Left ventricle myocardium superior (tissue), 1 donor: ENCODE data around the gene ARHGEF35. TPM values are rescaled to one million over a fixed set of nuclear protein-coding genes. Genes with fewer than 3 reads are reported as not detected.
"Not testable (repeated sequence)": the region's sequence is repeated elsewhere in the genome, so short reads cannot be mapped to it uniquely, and the experiment has no call there.

Experiments used
- ATAC-seq: fragments of 200-7000 bp; cut with Tn5 transposase; one replicate; pipeline ENCODE4 v1.9.1; 2020; ENCODE audit warnings: mild to moderate bottlenecking, moderate library complexity
- DNase-seq: peaks from one replicate; pipeline ENCODE4 v3.0.0-alpha.2; 2020
- intact Hi-C: fragments of 100-400 bp; cut with micrococcal nuclease; formaldehyde crosslinking; loops from one replicate; pipeline ENCODE4 v1.11.0; 2022
- total RNA-seq: library from RNA; stranded (reverse); fragmentation: NEBNext Ultra II Directional; extraction: Animal tissue kit (Norgen Biotek cat#: 25700); gene quantifications from one replicate; pipeline ENCODE4 v1.2.1, GENCODE V29; 2021
- donor health status: DM: no; HTN: yes; CAD: no; lungs with severe emphysema.

Gene ARHGEF35
- total RNA-seq, 1 donor from 2014 or later = 0.94 TPM

DNA sequence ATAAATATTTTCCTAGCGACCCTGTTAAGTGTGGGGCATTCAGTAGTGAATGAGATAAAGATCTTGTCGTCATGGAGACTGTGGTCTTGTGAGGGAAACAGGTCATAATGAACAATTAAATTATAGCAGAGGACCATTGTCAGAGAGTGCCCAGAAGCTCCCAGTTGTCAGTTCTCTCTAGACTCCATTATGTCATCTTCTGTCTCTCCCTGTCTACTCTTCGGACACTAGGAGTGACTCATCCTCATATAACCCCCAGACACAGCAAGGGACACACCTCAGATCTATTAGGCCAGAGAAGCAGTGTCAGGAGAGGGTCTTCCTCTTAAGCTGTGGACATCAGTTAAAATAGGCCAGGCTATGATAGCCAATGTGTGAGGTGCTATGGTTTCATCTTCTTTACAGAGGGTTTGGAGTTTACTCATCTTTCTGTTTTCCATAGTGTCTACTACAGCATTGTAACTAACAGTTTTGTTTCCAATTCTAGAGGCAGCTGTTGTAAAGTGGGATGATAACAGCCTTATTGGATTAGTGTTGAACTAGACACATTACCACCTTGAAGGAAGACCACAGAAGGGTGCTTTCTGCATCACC, 7.0 kb downstream of the ARHGEF35 start:
- DNase-seq, ATAC-seq, intact Hi-C loops: not testable (repeated sequence)

DNA sequence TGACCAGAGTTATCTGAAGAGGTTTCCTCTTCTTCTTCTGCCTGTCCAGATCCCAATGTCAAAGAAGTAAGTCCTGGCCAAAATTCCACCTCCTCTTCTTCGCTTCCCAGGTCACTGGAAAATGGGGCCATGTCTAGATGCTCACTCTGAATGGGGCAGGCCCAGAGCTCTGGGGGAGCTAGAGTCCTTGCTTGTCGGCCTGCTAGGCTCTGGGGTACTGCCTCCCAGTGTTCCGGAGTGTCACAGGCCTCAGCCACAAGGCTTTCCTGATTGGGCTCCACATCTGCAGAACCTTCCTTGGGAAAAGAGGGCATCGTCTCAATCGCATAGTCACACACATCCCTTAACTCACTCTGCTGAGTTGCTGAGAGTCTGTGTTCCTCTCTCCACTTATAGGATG, 7.8 kb downstream of the ARHGEF35 start:
- ATAC-seq, DNase-seq, intact Hi-C loops: not testable (repeated sequence)

DNA sequence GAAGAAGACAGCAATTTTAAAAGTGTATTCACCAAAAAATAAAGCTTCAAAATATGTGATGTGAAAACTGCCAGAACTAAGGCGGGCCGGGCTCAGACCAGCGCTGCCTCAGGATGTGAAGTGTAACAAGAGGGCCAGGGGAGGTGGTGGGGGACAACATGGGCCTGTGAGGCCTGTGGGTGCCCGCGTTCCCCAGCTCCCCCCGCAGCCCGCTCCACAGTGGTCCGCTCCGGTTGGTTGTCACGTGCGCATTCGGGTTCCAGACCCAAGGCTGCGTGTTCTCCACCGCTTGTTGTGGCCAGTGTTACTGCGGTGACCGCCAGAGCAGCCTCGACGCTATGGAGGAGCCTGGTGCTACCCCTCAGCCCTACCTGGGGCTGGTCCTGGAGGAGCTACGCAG, 12.5 kb downstream of the ARHGEF35 start, which contains the start of gene CTAGE4:
Gene CTAGE4 (plus strand): TSS at position 301 of the 400 bp plus-strand sequence. CDS start 38 bp downstream, at position 339.
- DNase-seq, ATAC-seq, intact Hi-C loops: not testable (repeated sequence)

DNA sequence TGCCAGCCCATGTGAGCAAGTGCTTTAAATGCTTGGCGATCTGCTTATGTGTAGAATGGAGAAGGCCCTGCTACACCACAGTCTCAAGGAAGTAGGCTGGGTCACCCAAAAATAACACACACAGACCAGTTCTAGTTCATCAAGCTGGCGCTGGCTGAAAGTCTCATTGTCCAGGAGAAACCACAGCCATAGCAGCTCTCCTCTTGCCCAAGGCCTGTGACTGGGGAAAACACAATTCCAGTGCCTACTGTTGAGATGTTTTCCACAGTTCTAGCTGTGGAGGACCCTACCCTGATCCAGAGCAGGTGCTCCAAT, 16.5 kb downstream of the ARHGEF35 start:
- ATAC-seq, intact Hi-C loops: not testable (repeated sequence)

DNA sequence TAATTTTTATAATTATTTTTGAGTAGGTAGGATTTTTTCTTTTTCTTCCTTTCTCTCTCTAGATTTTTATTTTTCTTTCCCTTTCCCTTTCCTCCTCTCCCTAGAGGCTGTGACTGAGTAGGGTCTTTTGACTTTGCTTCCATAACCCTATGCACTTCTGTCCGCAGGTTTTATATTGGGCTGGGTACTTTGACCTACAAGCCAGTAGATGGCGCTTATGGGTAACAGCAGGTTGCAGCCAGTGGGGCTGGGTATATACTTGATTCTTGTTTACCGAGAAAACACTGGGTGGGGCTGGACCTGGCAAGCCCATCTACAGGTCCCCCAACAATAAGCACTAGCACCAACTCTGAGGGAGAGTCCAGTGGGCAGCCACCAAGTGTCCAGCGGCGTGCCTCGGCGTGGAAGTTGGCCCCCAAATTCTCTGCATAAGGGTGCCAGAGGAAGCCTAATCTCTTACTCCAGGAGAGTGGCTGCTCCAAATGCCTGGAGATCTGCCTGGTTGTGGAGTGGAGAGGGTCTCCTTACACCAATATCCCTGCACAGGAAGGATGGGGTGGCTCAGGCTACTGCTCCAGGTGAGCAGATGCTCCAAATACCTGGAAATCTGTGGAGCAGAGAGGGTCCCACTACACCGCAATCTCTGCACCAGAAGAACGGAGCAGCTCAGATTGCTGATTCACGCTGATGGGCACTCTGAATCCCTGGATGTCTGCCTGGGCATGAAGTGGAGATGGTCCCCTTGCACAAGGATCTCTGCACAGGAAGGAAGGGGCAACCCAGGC, 17.1 kb downstream of the ARHGEF35 start:
- intact Hi-C loops, DNase-seq: not testable (repeated sequence)
- ATAC-seq = peak; percentile 55

More for the DNA sequence above, 16.5 kb downstream of the ARHGEF35 start:
- DNase-seq = not testable (repeated sequence)

DNA sequence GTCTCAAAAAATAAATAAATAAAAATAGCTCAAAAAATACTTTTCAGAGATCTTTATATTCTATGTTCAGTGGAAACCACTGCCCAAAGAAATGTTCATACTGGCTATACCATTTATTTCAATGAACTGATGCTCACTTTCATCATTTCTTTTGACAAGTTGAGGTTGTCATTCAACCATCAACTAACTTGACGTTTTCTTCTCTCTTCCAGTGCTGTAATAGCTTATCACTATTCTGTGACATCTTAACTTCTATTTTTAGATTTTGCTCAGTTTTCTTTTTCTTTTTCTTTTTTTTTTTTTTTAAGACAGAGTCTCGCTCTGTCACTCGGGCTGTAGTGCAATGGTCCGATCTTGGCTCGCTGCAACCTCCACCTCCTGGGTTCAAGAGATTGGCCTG, 21.0 kb downstream of the ARHGEF35 start:
- intact Hi-C loops = no loop called here
- DNase-seq = no peak
- ATAC-seq = no peak

DNA sequence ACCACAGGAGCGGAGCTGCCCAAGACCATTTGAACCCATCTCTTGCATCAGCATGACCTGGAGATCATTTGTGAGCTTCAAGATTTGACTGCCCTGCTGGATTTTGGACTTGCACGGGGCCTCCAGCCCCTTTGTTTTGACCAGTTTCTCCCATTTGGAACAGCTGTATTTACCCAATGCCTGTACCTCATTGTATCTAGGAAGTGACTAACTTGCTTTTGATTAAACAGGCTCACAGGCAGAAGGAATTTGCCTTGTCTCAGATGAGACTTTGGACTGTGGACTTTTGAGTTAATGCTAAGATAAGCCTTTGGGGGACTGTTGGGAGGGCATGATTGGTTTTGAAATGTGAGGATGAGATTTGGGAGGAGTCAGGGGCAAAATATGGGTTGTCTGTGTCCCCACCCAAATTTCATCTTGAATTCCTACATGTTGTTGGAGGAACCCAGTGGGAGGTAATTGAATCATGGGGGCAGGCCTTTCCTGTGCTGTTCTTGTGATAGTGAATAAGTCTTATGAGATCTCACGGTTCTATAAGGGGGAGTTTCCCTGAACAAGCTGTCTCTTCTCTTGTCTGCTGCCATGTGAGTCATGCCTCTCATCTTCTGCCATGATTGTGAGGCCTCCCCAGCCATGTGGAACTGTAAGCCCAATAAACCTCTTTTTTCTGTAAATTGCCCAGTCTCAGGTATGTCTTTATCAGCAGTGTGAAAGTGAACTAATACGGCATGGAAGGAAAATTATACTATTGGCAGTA, 23.9 kb downstream of the ARHGEF35 start:
- DNase-seq, ATAC-seq, intact Hi-C loops: not testable (repeated sequence)

DNA sequence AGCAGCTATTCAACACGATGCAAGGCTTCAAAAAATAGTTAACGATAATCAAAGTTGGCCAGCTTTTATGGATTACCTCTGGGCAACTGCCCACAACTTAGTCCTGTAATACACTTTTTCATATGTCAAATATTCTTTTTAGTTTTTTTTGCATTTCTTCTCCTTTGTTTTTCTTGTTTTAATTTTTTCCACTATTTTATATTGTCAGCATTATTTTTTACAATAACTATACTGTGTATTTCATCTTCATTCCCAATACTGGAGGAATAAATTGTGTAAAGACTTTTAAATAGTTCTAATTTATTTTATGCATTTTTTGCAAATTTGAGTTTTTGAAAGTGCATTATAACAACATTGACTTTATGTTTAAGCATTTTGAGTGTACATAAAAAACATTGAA, 30.8 kb downstream of the ARHGEF35 start:
- intact Hi-C loops = no loop called here
- no peak for DNase-seq
- no peak for ATAC-seq

DNA sequence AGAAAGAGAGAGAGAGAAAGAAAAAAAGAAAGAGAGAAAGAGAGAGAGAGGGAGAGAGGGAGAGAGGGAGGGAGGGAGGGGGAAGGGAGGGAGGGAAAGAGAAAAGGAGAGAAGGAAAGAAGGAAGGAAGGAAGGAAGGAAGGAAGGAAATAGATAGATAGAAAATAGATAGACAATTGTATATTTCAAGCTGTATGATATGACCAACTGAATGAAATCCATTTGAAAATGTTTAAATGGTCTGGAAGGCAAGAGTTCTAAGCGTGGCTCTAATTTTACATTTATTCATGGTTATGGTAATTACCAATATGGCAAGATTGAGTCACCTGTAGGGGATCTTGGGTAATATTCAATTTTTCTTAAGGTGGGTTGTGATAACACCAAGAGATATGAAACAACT, 36.8 kb downstream of the ARHGEF35 start:
- intact Hi-C loops = no loop called here
- DNase-seq = no peak
- ATAC-seq = no peak

DNA sequence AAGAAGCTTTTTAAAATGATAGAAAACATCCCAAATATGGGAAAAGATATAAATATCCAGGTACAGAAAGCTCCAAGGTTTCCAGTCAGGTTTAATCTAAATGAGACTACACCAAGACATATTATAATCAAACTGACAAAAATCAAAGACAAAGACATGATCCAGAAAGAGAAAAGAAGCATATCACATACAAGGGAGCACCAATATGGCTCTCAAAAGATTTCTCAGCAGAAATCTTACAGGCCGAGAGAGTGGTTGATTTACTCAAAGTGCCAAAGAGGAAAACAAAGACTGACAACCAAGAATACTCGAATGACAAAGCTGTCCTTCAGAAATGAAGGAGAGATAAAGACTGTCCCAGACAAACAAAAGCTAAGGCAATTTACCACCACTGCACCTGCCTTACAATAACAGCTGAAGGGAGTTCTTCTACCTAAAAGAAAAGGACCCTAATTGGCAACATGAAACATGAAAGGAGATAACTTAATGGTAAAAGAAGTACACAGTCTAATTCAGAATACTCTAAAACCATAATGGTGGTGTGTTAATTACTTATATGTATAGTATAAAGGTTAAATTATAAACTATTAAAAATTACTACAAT, 47.3 kb downstream of the ARHGEF35 start:
- ATAC-seq (no peak), DNase-seq (no peak)
- intact Hi-C loops = no loop called here

DNA sequence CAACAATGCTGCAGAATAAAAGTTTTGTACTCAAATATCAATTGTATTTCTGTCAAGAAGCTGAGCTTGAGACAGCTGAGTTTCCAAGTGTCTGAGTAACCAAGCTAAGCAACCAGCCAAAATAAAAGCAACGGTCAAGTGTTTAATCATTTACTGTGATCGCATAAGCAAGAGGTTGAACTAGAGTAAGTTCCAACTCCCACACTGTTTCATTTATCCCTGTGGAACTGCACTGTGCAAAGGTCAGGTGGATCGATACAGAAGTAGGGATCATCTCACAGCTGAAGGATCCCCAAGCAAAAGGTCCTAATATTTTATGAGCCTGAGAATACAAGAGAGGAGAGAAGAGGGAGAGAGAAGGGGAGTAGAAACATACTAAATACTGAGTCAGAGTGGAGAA, 51.2 kb downstream of the ARHGEF35 start:
- ATAC-seq (no peak), DNase-seq (no peak)
- intact Hi-C loops = no loop called here

DNA sequence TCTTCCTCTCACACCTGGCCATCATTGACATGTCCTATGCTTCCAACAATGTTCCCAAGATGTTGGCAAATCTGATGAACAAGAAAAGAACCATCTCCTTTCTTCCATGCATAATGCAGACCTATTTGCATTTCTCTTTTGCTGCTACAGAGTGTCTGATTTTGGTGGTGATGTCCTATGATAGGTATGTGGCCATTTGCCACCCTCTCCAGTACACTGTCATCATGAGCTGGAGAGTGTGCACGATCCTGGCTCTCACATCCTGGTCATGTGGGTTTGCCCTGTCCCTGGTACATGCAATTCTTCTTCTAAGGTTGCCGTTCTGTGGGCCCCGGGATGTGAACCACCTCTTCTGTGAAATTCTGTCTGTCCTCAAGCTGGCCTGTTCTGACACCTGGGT, 53.4 kb downstream of the ARHGEF35 start:
- intact Hi-C loops = no loop called here
- DNase-seq (no peak), ATAC-seq (no peak)

DNA sequence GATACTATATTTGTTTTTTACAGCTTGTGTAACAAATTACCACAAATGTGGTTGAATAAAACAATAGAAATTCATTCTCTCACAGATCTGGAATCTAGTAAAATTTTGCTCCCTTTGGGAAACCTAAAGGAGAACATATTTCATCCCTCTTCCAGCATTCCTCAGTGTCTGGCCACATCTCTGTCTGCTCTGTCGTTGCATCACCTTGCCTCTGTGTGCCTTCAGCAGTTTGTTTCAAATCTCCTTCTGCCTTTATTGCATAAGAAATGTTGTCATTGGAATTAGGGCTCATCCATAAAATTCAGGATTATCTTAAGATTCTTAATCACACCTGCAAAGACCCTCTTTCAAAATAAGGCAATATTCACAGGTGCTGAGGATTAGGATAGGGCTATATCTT, 58.1 kb downstream of the ARHGEF35 start:
- intact Hi-C loops = no loop called here
- no peak for ATAC-seq

More for the DNA sequence above, 58.1 kb downstream of the ARHGEF35 start:
- no peak for DNase-seq

Other genes with a start within 250 kb of the ARHGEF35 start
- gene OR2F1, start 241.0 kb downstream of the ARHGEF35 start, total RNA-seq = not detected
- gene OR6B1, start 195.5 kb downstream of the ARHGEF35 start, total RNA-seq = not detected
- gene OR2A5, start 146.9 kb downstream of the ARHGEF35 start, total RNA-seq = not detected
- gene OR2A25, start 126.0 kb downstream of the ARHGEF35 start, total RNA-seq = not detected
- gene OR2A12, start 109.6 kb downstream of the ARHGEF35 start, total RNA-seq = not detected
- not detected for gene OR2A2, start 86.2 kb downstream of the ARHGEF35 start, total RNA-seq
- gene OR2A14, start 72.7 kb downstream of the ARHGEF35 start, total RNA-seq = not detected
- 0.62 TPM for gene CTAGE4, start 12.4 kb downstream of the ARHGEF35 start, total RNA-seq
- not detected for gene OR2A42, start 43.8 kb upstream of the ARHGEF35 start, total RNA-seq
- 0.55 TPM for gene OR2A7, start 69.0 kb upstream of the ARHGEF35 start, total RNA-seq
- gene CTAGE8, start 73.5 kb upstream of the ARHGEF35 start, total RNA-seq = not detected
- gene OR2A1, start 116.6 kb upstream of the ARHGEF35 start, total RNA-seq = not detected
- gene ARHGEF5, start 159.6 kb upstream of the ARHGEF35 start, total RNA-seq = 1.7 TPM
- gene NOBOX, start 207.9 kb upstream of the ARHGEF35 start, total RNA-seq = not detected